Neural crest cell (in vitro differentiated cells): ENCODE data around the gene ITSN2. TPM values are rescaled to one million over a fixed set of nuclear protein-coding genes. Genes with fewer than 3 reads are reported as not detected.
"Not testable (repeated sequence)": the region's sequence is repeated elsewhere in the genome, so short reads cannot be mapped to it uniquely, and the experiment has no call there.

Experiments used
- DNase-seq: peaks from one replicate; pipeline ENCODE4 v3.0.0; 2021; ENCODE audit warnings: low read depth, mixed read lengths, low spot score
- H3K27ac Mint-ChIP-seq: one replicate; pipeline ENCODE4 v1.8.0; 2021; ENCODE audit warnings: mild to moderate bottlenecking, mixed read lengths; ENCODE audit not compliant: unreplicated experiment
- H3K27me3 Mint-ChIP-seq: 2 replicates; pipeline ENCODE4 v1.8.0; 2021; ENCODE audit warnings: low read depth, mild to moderate bottlenecking, mixed read lengths
- H3K36me3 Mint-ChIP-seq: 2 replicates; pipeline ENCODE4 v1.8.0; 2021; ENCODE audit warnings: low read depth, mild to moderate bottlenecking, mixed read lengths
- H3K4me1 Mint-ChIP-seq: 2 replicates; pipeline ENCODE4 v1.8.0; 2021; ENCODE audit warnings: mixed read lengths
- H3K4me3 Mint-ChIP-seq: one replicate; pipeline ENCODE4 v1.8.0; 2021; ENCODE audit warnings: mild to moderate bottlenecking, mixed read lengths
- H3K9me3 Mint-ChIP-seq: 2 replicates; pipeline ENCODE4 v1.8.0; 2021; ENCODE audit warnings: mixed read lengths
- CTCF ChIP-seq: fragments of 200-600 bp; sonication (generic); conservative IDR thresholded peaks from 2 replicates; pipeline ENCODE4 v1.5.0; 2021; ENCODE audit warnings: antibody characterized with exemption, mild to moderate bottlenecking
- total RNA-seq: library from RNA; stranded (reverse); gene quantifications from 2 replicates; pipeline ENCODE4 v1.2.1, GENCODE V29; 2021

ITSN2 gene
- total RNA-seq, 1 donor from 2014 or later, result 13.6 TPM

- peaks cover 3% of the 10 kb centered on the region for H3K36me3 Mint-ChIP-seq
- H3K4me3 Mint-ChIP-seq, result peak overlapping the region; percentile 88
- TF ChIP-seq CTCF, result no peak
- DNase-seq, result no peak
- no peaks in the 10 kb centered on the region for H3K9me3 Mint-ChIP-seq
- peaks cover 21% of the 10 kb centered on the region for H3K27me3 Mint-ChIP-seq
- H3K27ac Mint-ChIP-seq, result peak overlapping the region; percentile 44
- peaks cover 13% of the 10 kb centered on the region for H3K4me1 Mint-ChIP-seq
These were observed 611 bp upstream of the ITSN2 start for GRCh38 chr2:24360963-24361330.

GRCh38 chr2:24359129-24360049 is 947 bp downstream of the ITSN2 start:
- H3K27ac Mint-ChIP-seq, result no peak overlapping the region

GRCh38 chr2:24357767-24358166 is 2.6 kb downstream of the ITSN2 start:
- peaks cover 18% of the 10 kb centered on the region for H3K27me3 Mint-ChIP-seq
- DNase-seq, H3K27ac Mint-ChIP-seq, H3K36me3 Mint-ChIP-seq, H3K9me3 Mint-ChIP-seq: not testable (repeated sequence)
- peak overlapping the region; percentile 57 for H3K4me3 Mint-ChIP-seq
- peaks cover 13% of the 10 kb centered on the region for H3K4me1 Mint-ChIP-seq

More at GRCh38 chr2:24359129-24360049, 947 bp downstream of the ITSN2 start:
- Mint-ChIP-seq H3K4me3 (peak overlapping the region; percentile 90), H3K36me3 (peaks cover 3% of the 10 kb centered on the region), H3K4me1 (peaks cover 13% of the 10 kb centered on the region), H3K9me3 (no peaks in the 10 kb centered on the region), H3K27me3 (peaks cover 21% of the 10 kb centered on the region)
- no peak for DNase-seq
- no peak for TF ChIP-seq CTCF

GRCh38 chr2:24357115-24357514 is 3.2 kb downstream of the ITSN2 start:
- H3K36me3 Mint-ChIP-seq, H3K27ac Mint-ChIP-seq, H3K9me3 Mint-ChIP-seq, DNase-seq: not testable (repeated sequence)
- Mint-ChIP-seq H3K4me3 (peak overlapping the region; percentile 38), H3K4me1 (peaks cover 13% of the 10 kb centered on the region), H3K27me3 (peaks cover 18% of the 10 kb centered on the region)

- H3K36me3 Mint-ChIP-seq, result peaks cover 3% of the 10 kb centered on the region
- TF ChIP-seq CTCF, result no peak
- H3K27me3 Mint-ChIP-seq, result peaks cover 14% of the 10 kb centered on the region
- H3K4me1 Mint-ChIP-seq, result peaks cover 9% of the 10 kb centered on the region
- no peak for DNase-seq
- H3K27ac Mint-ChIP-seq, result no peak overlapping the region
- H3K9me3 Mint-ChIP-seq, result no peaks in the 10 kb centered on the region
- no peak overlapping the region for H3K4me3 Mint-ChIP-seq
These were observed 5.4 kb downstream of the ITSN2 start for GRCh38 chr2:24354957-24355356.

- Mint-ChIP-seq H3K9me3 (no peaks in the 10 kb centered on the region), H3K4me3 (no peak overlapping the region), H3K27ac (no peak overlapping the region), H3K4me1 (peaks cover 8% of the 10 kb centered on the region), H3K27me3 (peaks cover 12% of the 10 kb centered on the region), H3K36me3 (peaks cover 3% of the 10 kb centered on the region)
- TF ChIP-seq CTCF, result no peak
- no peak for DNase-seq
These were observed 5.9 kb downstream of the ITSN2 start for GRCh38 chr2:24354395-24354794.
